Measurements from ENCODE around the gene VSTM2B.

Gene VSTM2B

DNA sequence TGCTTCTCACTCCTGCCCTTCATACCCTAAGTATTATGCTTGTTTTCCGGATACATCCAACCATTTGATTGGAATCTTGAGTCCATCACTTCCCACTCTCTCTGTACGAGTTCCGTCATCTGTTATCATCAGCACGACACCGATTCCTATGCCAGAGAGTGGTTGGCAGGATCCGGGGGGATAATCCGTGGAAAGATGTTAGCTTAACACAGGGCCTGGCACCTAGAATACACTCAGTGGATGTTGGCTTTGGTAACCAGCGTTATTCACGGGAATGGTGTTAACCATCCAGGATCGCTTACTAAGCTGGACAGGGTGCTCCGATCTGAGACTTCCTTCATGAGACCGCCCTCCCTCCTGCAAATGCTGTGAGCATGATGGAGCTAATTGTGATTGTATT, 12.4 kb downstream of the VSTM2B start:
- TF ChIP-seq, protein P1, sequence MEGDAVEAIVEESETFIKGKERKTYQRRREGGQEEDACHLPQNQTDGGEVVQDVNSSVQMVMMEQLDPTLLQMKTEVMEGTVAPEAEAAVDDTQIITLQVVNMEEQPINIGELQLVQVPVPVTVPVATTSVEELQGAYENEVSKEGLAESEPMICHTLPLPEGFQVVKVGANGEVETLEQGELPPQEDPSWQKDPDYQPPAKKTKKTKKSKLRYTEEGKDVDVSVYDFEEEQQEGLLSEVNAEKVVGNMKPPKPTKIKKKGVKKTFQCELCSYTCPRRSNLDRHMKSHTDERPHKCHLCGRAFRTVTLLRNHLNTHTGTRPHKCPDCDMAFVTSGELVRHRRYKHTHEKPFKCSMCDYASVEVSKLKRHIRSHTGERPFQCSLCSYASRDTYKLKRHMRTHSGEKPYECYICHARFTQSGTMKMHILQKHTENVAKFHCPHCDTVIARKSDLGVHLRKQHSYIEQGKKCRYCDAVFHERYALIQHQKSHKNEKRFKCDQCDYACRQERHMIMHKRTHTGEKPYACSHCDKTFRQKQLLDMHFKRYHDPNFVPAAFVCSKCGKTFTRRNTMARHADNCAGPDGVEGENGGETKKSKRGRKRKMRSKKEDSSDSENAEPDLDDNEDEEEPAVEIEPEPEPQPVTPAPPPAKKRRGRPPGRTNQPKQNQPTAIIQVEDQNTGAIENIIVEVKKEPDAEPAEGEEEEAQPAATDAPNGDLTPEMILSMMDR (IDR thresholded peaks at IDR 0.05; ENCODE audit: extremely low read depth, insufficient read depth, missing control alignments) = no peak
- in situ Hi-C loops (cut with MboI; ENCODE audit: low pct_unique_long_range_greater_than_20kb, low sequenced_read_pairs, unreplicated experiment) = no loop called here
- no peak for DNase-seq (ENCODE audit: low spot score)

DNA sequence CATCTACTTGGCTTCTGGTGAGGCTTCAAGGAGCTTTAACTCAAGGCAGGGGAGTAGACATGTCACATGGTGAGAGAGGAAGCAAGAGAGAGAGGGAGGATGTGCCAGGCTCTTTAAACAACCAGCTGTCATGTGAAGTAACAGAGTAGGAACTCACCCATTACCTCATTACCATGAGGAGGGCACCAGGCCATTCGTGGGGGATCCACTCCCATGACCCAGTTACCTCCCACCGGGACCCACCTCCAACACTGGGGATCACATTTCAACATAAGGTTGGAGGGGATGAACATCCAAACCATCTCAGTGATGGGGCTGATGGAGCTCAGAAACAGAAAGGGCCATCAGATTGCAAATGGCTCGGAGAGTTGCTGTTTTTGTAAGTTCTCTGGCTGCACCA, 12.9 kb downstream of the VSTM2B start:
- TF ChIP-seq, protein P1 (IDR thresholded peaks at IDR 0.05; ENCODE audit: extremely low read depth, insufficient read depth, missing control alignments) = no peak
- in situ Hi-C loops (cut with MboI; ENCODE audit: low pct_unique_long_range_greater_than_20kb, low sequenced_read_pairs, unreplicated experiment) = no loop called here

DNA sequence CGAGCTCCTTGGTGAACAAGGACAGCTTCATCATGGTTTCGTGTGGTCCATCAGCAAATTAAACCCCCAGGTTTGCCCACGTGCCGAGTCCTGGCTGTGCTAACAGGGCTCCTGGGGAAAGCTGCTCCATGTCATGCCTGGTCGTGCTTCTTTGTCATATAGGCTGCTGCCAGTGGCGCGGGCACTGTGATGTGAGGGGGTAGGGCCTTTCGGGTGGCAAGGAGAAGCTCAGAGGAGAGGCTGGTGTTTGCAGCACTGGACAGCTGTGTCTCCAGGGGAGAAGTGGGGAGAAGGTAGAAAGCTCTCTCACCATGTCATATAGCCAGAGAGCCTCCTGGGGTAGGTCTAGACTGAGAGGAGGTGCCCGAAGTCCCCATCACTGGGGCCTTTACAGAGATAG, 13.3 kb downstream of the VSTM2B start:
- no peak for DNase-seq (ENCODE audit: low spot score)
- in situ Hi-C loops (cut with MboI; ENCODE audit: low pct_unique_long_range_greater_than_20kb, low sequenced_read_pairs, unreplicated experiment) = no loop called here
- TF ChIP-seq, protein P1 (IDR thresholded peaks at IDR 0.05; ENCODE audit: extremely low read depth, insufficient read depth, missing control alignments) = no peak

More for the DNA sequence above, 12.9 kb downstream of the VSTM2B start:
- DNase-seq (ENCODE audit: low spot score) = no peak

DNA sequence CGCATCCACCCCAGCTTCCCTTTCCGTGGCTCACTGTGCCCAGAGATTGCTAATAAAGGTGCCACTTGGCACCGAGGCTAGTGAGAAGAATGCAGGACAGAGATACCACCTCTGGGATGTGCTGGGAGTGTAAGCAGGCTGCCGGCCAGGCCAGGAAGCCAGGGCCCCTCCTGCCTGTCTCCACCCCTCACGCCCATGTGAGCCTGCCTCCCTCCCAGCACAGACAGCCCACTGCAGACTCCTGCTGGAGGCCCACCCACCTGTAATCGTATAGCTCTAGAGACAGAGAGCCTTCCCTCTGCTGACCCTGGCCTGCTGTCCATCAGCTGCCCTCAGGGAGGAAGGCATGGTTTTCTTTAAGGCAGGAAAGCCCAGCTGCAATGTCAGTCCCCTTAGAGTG, 13.9 kb downstream of the VSTM2B start:
- TF ChIP-seq, protein P1 (IDR thresholded peaks at IDR 0.05; ENCODE audit: extremely low read depth, insufficient read depth, missing control alignments) = no peak
- in situ Hi-C loops (cut with MboI; ENCODE audit: low pct_unique_long_range_greater_than_20kb, low sequenced_read_pairs, unreplicated experiment) = no loop called here
- no peak for DNase-seq (ENCODE audit: low spot score)

DNA sequence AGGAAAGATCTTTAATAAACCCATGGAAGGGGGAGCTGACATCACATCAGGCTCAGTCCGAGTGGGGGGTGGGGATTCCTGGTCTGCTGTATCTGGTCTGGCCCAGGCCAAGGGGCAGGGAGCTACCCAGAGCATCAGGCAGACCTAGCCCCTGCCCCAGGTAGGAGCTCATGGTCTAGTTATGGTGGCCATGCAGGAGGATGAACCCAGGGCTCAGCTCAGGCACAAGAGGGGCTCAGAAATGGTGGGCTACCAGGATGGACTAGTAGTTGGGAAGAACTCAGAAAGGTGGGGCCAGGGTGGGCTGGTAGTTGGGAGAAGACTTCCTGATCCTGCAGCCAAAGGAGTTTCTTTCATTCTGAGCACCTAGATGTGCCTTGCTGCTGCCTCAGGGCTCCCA, 14.3 kb downstream of the VSTM2B start:
- TF ChIP-seq, protein P1 (IDR thresholded peaks at IDR 0.05; ENCODE audit: extremely low read depth, insufficient read depth, missing control alignments) = no peak

DNA sequence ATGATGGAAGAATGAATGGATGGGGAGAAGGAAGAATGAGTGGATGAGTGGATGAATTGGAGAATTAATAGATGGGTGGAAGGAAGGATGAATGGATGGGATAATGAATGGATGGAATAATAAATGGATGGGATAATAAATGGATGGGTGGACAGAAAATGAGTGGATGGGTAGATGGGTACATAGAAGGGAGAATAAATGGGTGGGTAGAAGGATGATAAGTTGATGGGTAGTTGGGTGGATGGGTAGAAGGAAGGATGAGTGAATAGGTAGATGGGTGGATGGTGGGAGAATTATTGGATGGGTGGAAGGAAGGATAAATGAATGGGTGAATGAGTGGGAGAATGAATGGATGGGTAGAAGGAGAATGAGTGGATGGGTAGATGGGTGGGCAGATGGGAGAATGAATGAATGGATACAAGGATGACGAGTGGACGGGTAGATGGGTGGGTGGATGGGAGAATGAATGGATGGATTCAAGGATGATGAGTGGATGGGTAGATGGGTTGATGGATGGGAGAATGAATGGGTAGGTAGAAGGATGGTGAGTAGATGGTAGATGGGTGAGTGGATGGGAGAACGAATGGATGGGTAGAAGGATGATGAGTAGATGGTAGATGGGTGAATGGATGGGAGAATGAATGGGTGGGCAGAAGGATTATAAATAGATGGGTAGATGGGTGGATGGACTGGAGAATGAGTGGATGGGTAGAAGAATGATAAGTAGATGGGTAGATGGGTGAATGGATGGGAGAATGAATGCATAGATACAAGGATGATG, 15.9 kb downstream of the VSTM2B start:
- in situ Hi-C loops (cut with MboI; ENCODE audit: low pct_unique_long_range_greater_than_20kb, low sequenced_read_pairs, unreplicated experiment) = no loop called here
- no peak for DNase-seq (ENCODE audit: low spot score)
- TF ChIP-seq, protein P1 (IDR thresholded peaks at IDR 0.05; ENCODE audit: extremely low read depth, insufficient read depth, missing control alignments) = no peak

More for the DNA sequence above, 14.3 kb downstream of the VSTM2B start:
- in situ Hi-C loops (cut with MboI; ENCODE audit: low pct_unique_long_range_greater_than_20kb, low sequenced_read_pairs, unreplicated experiment) = no loop called here
- no peak for DNase-seq (ENCODE audit: low spot score)
